Measurements from ENCODE around the gene CENPW. TPM values are rescaled to one million over a fixed set of nuclear protein-coding genes. Genes with fewer than 3 reads are reported as not detected.

The CENPW gene
- total and polyA plus RNA-seq, 4 donors: 0.63 to 10.3 (median 4.4) TPM

DNA sequence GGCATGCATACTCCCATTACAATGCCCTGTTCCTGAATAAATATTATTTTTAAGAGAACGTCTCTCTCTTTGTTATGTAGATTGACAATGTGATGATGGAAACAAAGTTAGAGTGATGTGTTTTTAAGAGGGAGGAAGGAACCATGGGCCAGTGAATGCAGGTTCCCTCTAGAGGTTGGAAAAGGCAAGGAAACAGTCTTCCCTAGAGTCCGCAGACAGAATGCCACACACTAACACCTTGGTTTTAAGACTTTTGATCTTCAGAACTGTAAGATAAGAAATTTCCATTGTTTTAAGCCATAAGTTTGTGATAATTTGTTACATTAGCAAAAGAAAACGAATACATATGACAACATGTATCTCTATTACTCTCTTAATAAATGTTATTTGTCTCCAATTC is 4.7 kb upstream of the CENPW start:
- no peak overlapping the region for H3K27ac ChIP-seq (ENCODE audit: low read depth in 1 of 2, low read length in 1 of 2)
- ATAC-seq (ENCODE audit: insufficient read depth, low FRiP score) (no peak), DNase-seq (no peak)
- no peak overlapping the region for H3K9ac ChIP-seq (ENCODE audit: insufficient read depth in 1 of 2, low read length in 2 of 2)
- no peaks in the 10 kb centered on the region for H3K27me3 ChIP-seq (ENCODE audit: control insufficient read depth in 3 of 3, insufficient read depth in 3 of 3, low read length in 2 of 3)
- H3K4me3 ChIP-seq: no peak overlapping the region
- WGBS, 2 donors: 64 to 84% methylated on average over 3 of the region's 3 CpGs
- H3K36me3 ChIP-seq (ENCODE audit: control insufficient read depth in 4 of 4, insufficient read depth in 4 of 4, low read length in 4 of 4): no peaks in the 10 kb centered on the region
- peaks cover 0 to 7% (median 0%) of the 10 kb centered on the region in 5 donors for H3K4me1 ChIP-seq (ENCODE audit: control insufficient read depth in 5 of 5, insufficient read depth in 5 of 5, low read length in 5 of 5)
- TF ChIP-seq CTCF (IDR thresholded peaks at IDR 0.05; ENCODE audit: control extremely low read depth, extremely low read depth): no peak
- no peaks in the 10 kb centered on the region for H3K9me3 ChIP-seq (ENCODE audit: control insufficient read depth in 4 of 4, insufficient read depth in 3 of 4, low read length in 3 of 4)

DNA sequence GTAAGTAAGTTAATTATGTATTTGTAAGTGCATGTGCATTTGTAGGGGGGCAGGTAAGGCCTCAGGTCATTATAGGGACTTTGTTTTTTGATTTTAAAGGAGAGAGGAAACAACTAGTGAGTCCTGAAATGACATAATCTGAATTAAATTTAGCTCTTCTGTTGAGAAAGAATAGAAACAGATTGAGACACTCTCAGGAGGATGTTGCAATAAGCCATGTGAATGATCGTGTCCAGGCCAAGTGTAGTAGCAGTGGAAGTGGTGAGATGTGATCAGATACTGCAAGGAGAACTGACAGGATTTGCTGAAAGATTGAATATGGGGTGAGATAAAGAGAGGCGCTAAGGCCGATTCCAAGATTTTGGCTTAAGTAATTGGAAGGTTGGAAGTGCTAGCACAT is 2.6 kb upstream of the CENPW start:
- Histone ChIP-seq H3K4me3 (no peak overlapping the region), H3K9me3 (ENCODE audit: control insufficient read depth in 4 of 4, insufficient read depth in 3 of 4, low read length in 3 of 4) (no peaks in the 10 kb centered on the region), H3K9ac (ENCODE audit: insufficient read depth in 1 of 2, low read length in 2 of 2) (no peak overlapping the region), H3K36me3 (ENCODE audit: control insufficient read depth in 4 of 4, insufficient read depth in 4 of 4, low read length in 4 of 4) (no peaks in the 10 kb centered on the region), H3K4me1 (ENCODE audit: control insufficient read depth in 5 of 5, insufficient read depth in 5 of 5, low read length in 5 of 5) (peaks cover 0 to 24% (median 9%) of the 10 kb centered on the region in 5 donors), H3K27ac (ENCODE audit: low read depth in 1 of 2, low read length in 1 of 2) (no peak overlapping the region), H3K27me3 (ENCODE audit: control insufficient read depth in 3 of 3, insufficient read depth in 3 of 3, low read length in 2 of 3) (no peaks in the 10 kb centered on the region)
- DNase-seq (peak in 2 of 3 donors; percentile 79 to 90), ATAC-seq (ENCODE audit: insufficient read depth, low FRiP score) (no peak)
- no peak for TF ChIP-seq CTCF (IDR thresholded peaks at IDR 0.05; ENCODE audit: control extremely low read depth, extremely low read depth)
- WGBS, 2 donors: 19 to 44% methylated on average over 3 of the region's 3 CpGs

DNA sequence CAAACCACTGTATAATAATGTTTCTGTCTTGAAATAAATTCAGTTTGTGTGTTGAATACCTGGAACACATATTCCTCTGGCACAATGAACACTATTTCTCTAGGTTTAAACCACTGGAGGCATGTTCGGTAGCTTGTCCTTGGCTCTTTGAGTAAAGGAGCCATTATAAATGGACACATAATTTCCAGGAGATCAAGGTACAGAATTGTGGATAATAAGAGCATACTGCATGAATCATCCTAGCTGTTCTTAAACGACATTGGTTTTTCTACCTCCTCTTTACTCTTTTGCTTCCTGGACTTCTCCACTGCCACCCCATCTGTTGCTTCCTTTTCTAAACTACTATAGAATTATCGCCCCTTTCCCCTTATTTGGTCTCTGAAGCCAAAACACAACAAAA is 1.2 kb downstream of the CENPW start:
- H3K9ac ChIP-seq (ENCODE audit: insufficient read depth in 1 of 2, low read length in 2 of 2): no peak overlapping the region
- no peak overlapping the region for H3K27ac ChIP-seq (ENCODE audit: low read depth in 1 of 2, low read length in 1 of 2)
- DNase-seq (no peak), ATAC-seq (ENCODE audit: insufficient read depth, low FRiP score) (no peak)
- no peaks in the 10 kb centered on the region for H3K36me3 ChIP-seq (ENCODE audit: control insufficient read depth in 4 of 4, insufficient read depth in 4 of 4, low read length in 4 of 4)
- peaks cover 0 to 24% (median 9%) of the 10 kb centered on the region in 5 donors for H3K4me1 ChIP-seq (ENCODE audit: control insufficient read depth in 5 of 5, insufficient read depth in 5 of 5, low read length in 5 of 5)
- H3K27me3 ChIP-seq (ENCODE audit: control insufficient read depth in 3 of 3, insufficient read depth in 3 of 3, low read length in 2 of 3): no peaks in the 10 kb centered on the region
- no peaks in the 10 kb centered on the region for H3K9me3 ChIP-seq (ENCODE audit: control insufficient read depth in 4 of 4, insufficient read depth in 3 of 4, low read length in 3 of 4)
- H3K4me3 ChIP-seq: no peak overlapping the region
- TF ChIP-seq CTCF (IDR thresholded peaks at IDR 0.05; ENCODE audit: control extremely low read depth, extremely low read depth): no peak
- WGBS, 2 donors: 68 to 77% methylated on average over 3 of the region's 3 CpGs

- no peaks in the 10 kb centered on the region for H3K9me3 ChIP-seq (ENCODE audit: control insufficient read depth in 4 of 4, insufficient read depth in 3 of 4, low read length in 3 of 4)
- no peaks in the 10 kb centered on the region for H3K36me3 ChIP-seq (ENCODE audit: control insufficient read depth in 4 of 4, insufficient read depth in 4 of 4, low read length in 4 of 4)
- DNase-seq (no peak), ATAC-seq (ENCODE audit: insufficient read depth, low FRiP score) (no peak)
- no peak overlapping the region for H3K9ac ChIP-seq (ENCODE audit: insufficient read depth in 1 of 2, low read length in 2 of 2)
- H3K27me3 ChIP-seq (ENCODE audit: control insufficient read depth in 3 of 3, insufficient read depth in 3 of 3, low read length in 2 of 3): no peaks in the 10 kb centered on the region
- no peak overlapping the region for H3K27ac ChIP-seq (ENCODE audit: low read depth in 1 of 2, low read length in 1 of 2)
- no peak overlapping the region for H3K4me3 ChIP-seq
- H3K4me1 ChIP-seq (ENCODE audit: control insufficient read depth in 5 of 5, insufficient read depth in 5 of 5, low read length in 5 of 5): peaks cover 0 to 16% (median 9%) of the 10 kb centered on the region in 5 donors
- TF ChIP-seq CTCF (IDR thresholded peaks at IDR 0.05; ENCODE audit: control extremely low read depth, extremely low read depth): no peak
Measured at GRCh38 chr6:126344181-126344580, 4.3 kb downstream of the CENPW start.

Data from lung (tissue), 12 donors.